ENCODE measurements around the gene SMOC2. TPM values are rescaled to one million over a fixed set of nuclear protein-coding genes. Genes with fewer than 3 reads are reported as not detected.

The SMOC2 gene
- total RNA-seq, 1 experiment from 2014 or later = 2.1 TPM

DNA sequence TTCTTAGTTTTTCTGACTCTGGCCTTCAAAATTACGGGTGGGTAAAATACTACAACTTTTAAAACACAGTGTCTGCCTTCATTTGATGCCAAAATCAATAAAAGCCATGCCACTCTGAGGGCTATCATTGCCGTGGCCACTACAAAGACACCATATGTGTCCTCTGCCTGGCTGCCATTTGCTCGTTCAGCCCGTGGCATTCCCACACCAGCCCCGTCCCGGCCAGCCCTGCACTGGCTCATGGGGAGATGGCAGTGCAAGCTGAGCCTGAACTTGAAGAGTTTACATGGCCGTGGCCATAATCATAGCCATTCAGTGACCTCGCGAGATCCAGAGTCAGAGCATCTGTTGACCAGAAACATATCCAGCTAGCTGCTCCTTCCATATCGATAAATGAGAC lies 79.2 kb downstream of the SMOC2 start:
- no peak overlapping the region for H2BK20ac ChIP-seq (ENCODE audit: low read depth, low read length, poor library complexity, severe bottlenecking)
- no CpG with 5 or more reads among the region's 10 CpGs for WGBS (ENCODE audit: extremely low coverage, insufficient read length, low lambda C conversion rate)
- no peaks in the 10 kb centered on the region for H3K79me1 ChIP-seq (ENCODE audit: insufficient read depth, low read depth, low read length, poor library complexity, severe bottlenecking)
- H3K9me3 Mint-ChIP-seq = no peaks in the 10 kb centered on the region; a peak in 1 of 5 replicates
- H4K91ac ChIP-seq (ENCODE audit: insufficient read length, low read depth, low read length) = no peak overlapping the region
- peaks cover 7 to 9% of the 10 kb centered on the region in 2 experiments for H3K4me1 Mint-ChIP-seq
- no peak for TF ChIP-seq CTCF (conservative IDR thresholded peaks at IDR 0.05)
- H3K27ac ChIP-seq (ENCODE audit: insufficient read length, low read depth, low read length) = no peak overlapping the region
- H4K20me1 ChIP-seq (ENCODE audit: control insufficient read depth, insufficient read depth, insufficient read length) = no peaks in the 10 kb centered on the region
- H3K27me3 ChIP-seq (ENCODE audit: insufficient read depth, low read length) = no peaks in the 10 kb centered on the region
- no peak overlapping the region for H3K27ac Mint-ChIP-seq
- H2BK12ac ChIP-seq (ENCODE audit: insufficient read length, low read depth, low read length) = no peak overlapping the region
- H3K9me3 ChIP-seq (ENCODE audit: control insufficient read depth, low read depth, low read length) = no peaks in the 10 kb centered on the region
- H2BK5ac ChIP-seq (ENCODE audit: insufficient read length, low read length) = no peak overlapping the region
- H4K8ac ChIP-seq (replicated peaks; ENCODE audit: insufficient read length, low read depth, low read length) = no peak overlapping the region
- H4K5ac ChIP-seq (ENCODE audit: insufficient read length, low read depth, low read length) = no peak overlapping the region
- no peak overlapping the region for H2AK5ac ChIP-seq (ENCODE audit: insufficient read length, low read length)
- no peak overlapping the region for H3K4me3 Mint-ChIP-seq
- no peak overlapping the region for H3K14ac ChIP-seq (ENCODE audit: insufficient read depth, low read length)
- no peak overlapping the region for H2BK15ac ChIP-seq (ENCODE audit: low read depth, low read length)
- H3T11ph ChIP-seq (ENCODE audit: low read length) = no peak overlapping the region
- no peaks in the 10 kb centered on the region for H3K36me3 Mint-ChIP-seq (ENCODE audit: insufficient read depth in 1 of 3, low read depth in 3 of 3)
- peaks cover 6% of the 10 kb centered on the region; the same call in 1 of the 2 replicates for H3K4me1 ChIP-seq (ENCODE audit: insufficient read depth, low read length)
- H3K23me2 ChIP-seq (ENCODE audit: insufficient read length, low read depth, low read length, poor library complexity, severe bottlenecking) = no peaks in the 10 kb centered on the region
- no peak overlapping the region for H3K56ac ChIP-seq (ENCODE audit: insufficient read length, low read depth, low read length)
- no peaks in the 10 kb centered on the region for H3K79me2 ChIP-seq (ENCODE audit: insufficient read depth, low read length)
- H2BK120ac ChIP-seq (ENCODE audit: low read depth, low read length, poor library complexity, severe bottlenecking) = no peak overlapping the region
- no peak overlapping the region for H3K4ac ChIP-seq (ENCODE audit: low read depth, low read length)
- H3K18ac ChIP-seq (ENCODE audit: insufficient read length, low read depth, low read length) = no peak overlapping the region
- peaks cover 6% of the 10 kb centered on the region for H3K27me3 Mint-ChIP-seq (ENCODE audit: low read depth)
- H2AFZ ChIP-seq (ENCODE audit: low read length) = no peak overlapping the region
- no peak overlapping the region for H3K9ac ChIP-seq (ENCODE audit: extremely low read depth, insufficient read length, low read length)
- no peak overlapping the region for H3K4me2 ChIP-seq (ENCODE audit: insufficient read depth, insufficient read length, low read length)
- no peak overlapping the region for H3K23ac ChIP-seq (ENCODE audit: insufficient read length, low read depth, low read length)
- DNase-seq = no peak
